Fibroblast of lung (primary cell): ENCODE measurements around the gene HIGD1A. TPM values are rescaled to one million over a fixed set of nuclear protein-coding genes. Genes with fewer than 3 reads are reported as not detected.

Experiments used
- DNase-seq, 2 donors: peaks; one replicate each; pipeline versions ENCODE4 v3.0.0 to v3.0.0-alpha.2; 2010; ENCODE audit warnings: low read depth in 2 of 2
- H2AFZ ChIP-seq: 2 replicates; pipeline ENCODE4 v1.5.1; 2012; ENCODE audit warnings: low read length, control low read depth, inconsistent platforms
- H3K27ac ChIP-seq: 2 replicates; pipeline ENCODE4 v1.5.1; 2011; ENCODE audit warnings: low read length, control low read depth; ENCODE audit not compliant: insufficient read depth
- H3K27me3 ChIP-seq: 2 replicates; pipeline ENCODE4 v1.5.1; 2011; ENCODE audit warnings: mild to moderate bottlenecking, low read length; ENCODE audit not compliant: control insufficient read depth, insufficient read depth
- H3K36me3 ChIP-seq: 2 replicates; pipeline ENCODE4 v1.5.1; 2011; ENCODE audit warnings: low read length; ENCODE audit not compliant: control insufficient read depth, insufficient read depth
- H3K4me1 ChIP-seq: 2 replicates; pipeline ENCODE4 v1.5.1; 2011; ENCODE audit warnings: low read length; ENCODE audit not compliant: control insufficient read depth, insufficient read depth; ENCODE audit errors: extremely low read depth
- H3K4me2 ChIP-seq: 2 replicates; pipeline ENCODE4 v1.5.1; 2011; ENCODE audit warnings: low read length, control low read depth; ENCODE audit not compliant: insufficient read depth; ENCODE audit errors: extremely low read depth
- H3K4me3 ChIP-seq, 4 experiments: fragments of 200-600 bp in 1 of 4; sonication (generic) in 1 of 4; replicated peaks in 1 of 4; 2 replicates each; pipeline ENCODE4 v1.5.1; 2011 to 2016; ENCODE audit warnings: low read length in 4 of 4, low read depth in 3 of 4, mild to moderate bottlenecking in 3 of 4, control low read depth in 2 of 4, inconsistent platforms in 1 of 4, mixed read lengths in 1 of 4; ENCODE audit not compliant: insufficient read depth in 1 of 4; ENCODE audit errors: control extremely low read depth in 1 of 4
- H3K79me2 ChIP-seq: 2 replicates; pipeline ENCODE4 v1.5.1; 2012; ENCODE audit warnings: mild to moderate bottlenecking, low read length, inconsistent platforms; ENCODE audit not compliant: control insufficient read depth, insufficient read depth
- H3K9ac ChIP-seq: 2 replicates; pipeline ENCODE4 v1.5.1; 2011; ENCODE audit warnings: mild to moderate bottlenecking, low read length, control low read depth; ENCODE audit not compliant: insufficient read depth
- H3K9me3 ChIP-seq: 2 replicates; pipeline ENCODE4 v1.5.1; 2012; ENCODE audit warnings: low read depth, low read length; ENCODE audit not compliant: control insufficient read depth, insufficient read depth
- H4K20me1 ChIP-seq: 2 replicates; pipeline ENCODE4 v1.5.1; 2011; ENCODE audit warnings: low read length; ENCODE audit not compliant: control insufficient read depth, insufficient read depth; ENCODE audit errors: extremely low read depth
- CTCF ChIP-seq, 2 donors: IDR thresholded peaks in 1 of 2; conservative IDR thresholded peaks in 1 of 2; 1 replicate in 1 of 2; 2 replicates in 1 of 2; pipeline ENCODE4 v1.5.1; 2011 to 2012; ENCODE audit warnings: low read length in 2 of 2, control low read depth in 1 of 2, inconsistent platforms in 1 of 2, low read depth in 1 of 2, mild to moderate bottlenecking in 1 of 2
- EZH2 ChIP-seq: IDR thresholded peaks from 2 replicates; pipeline ENCODE4 v1.5.1; 2012; ENCODE audit warnings: low read length, control low read depth, mild to moderate bottlenecking; ENCODE audit errors: missing control alignments
- polyA plus RNA-seq, 2 donors: library from polyadenylated mRNA; depleted of rRNA in 1 of 2; stranded (reverse) in 1 of 2; unstranded in 1 of 2; fragments of >200 nt; gene quantifications; 2 replicates each; pipeline ENCODE4 v1.2.1, GENCODE V29; 2011 to 2012; ENCODE audit warnings: missing spikeins in 1 of 2
- total RNA-seq: library from RNA; depleted of rRNA; stranded (reverse); fragments of >200 nt; gene quantifications from 2 replicates; pipeline ENCODE4 v1.2.1, GENCODE V29; 2014

HIGD1A gene
- total and polyA plus RNA-seq, 2 donors (not counting 1 experiment from before 2014, with no cell fraction given) = 121 to 245 TPM

GRCh38 chr3:42780892-42781700 is 23.2 kb downstream of the HIGD1A start:
- Histone ChIP-seq H4K20me1 (no peaks in the 10 kb centered on the region), H3K4me1 (peaks cover 6% of the 10 kb centered on the region), H2AFZ (no peak overlapping the region), H3K79me2 (no peaks in the 10 kb centered on the region), H3K4me2 (no peak overlapping the region), H3K27ac (no peak overlapping the region), H3K9me3 (no peaks in the 10 kb centered on the region), H3K4me3 (no peak overlapping the region), H3K9ac (no peak overlapping the region), H3K27me3 (no peaks in the 10 kb centered on the region), H3K36me3 (no peaks in the 10 kb centered on the region)
- peak; percentile 62 to 92 for DNase-seq
- peak; percentile 69 for TF ChIP-seq CTCF (conservative IDR thresholded peaks at IDR 0.05 in 1 of 2, IDR thresholded peaks at IDR 0.05 in 1 of 2; ENCODE audit: low read depth in 1 of 2, low read length in 2 of 2)
- no peak for TF ChIP-seq EZH2

GRCh38 chr3:42780398-42780797 is 23.9 kb downstream of the HIGD1A start:
- H3K9ac ChIP-seq = no peak overlapping the region
- H3K4me3 ChIP-seq = no peak overlapping the region
- no peak for TF ChIP-seq EZH2
- TF ChIP-seq CTCF (conservative IDR thresholded peaks at IDR 0.05 in 1 of 2, IDR thresholded peaks at IDR 0.05 in 1 of 2; ENCODE audit: low read depth in 1 of 2, low read length in 2 of 2) = no peak
- no peaks in the 10 kb centered on the region for H3K79me2 ChIP-seq
- H2AFZ ChIP-seq = no peak overlapping the region
- H3K4me1 ChIP-seq = peaks cover 6% of the 10 kb centered on the region
- H3K27ac ChIP-seq = no peak overlapping the region
- H3K27me3 ChIP-seq = no peaks in the 10 kb centered on the region
- no peaks in the 10 kb centered on the region for H4K20me1 ChIP-seq
- H3K9me3 ChIP-seq = no peaks in the 10 kb centered on the region
- H3K4me2 ChIP-seq = no peak overlapping the region
- no peaks in the 10 kb centered on the region for H3K36me3 ChIP-seq
- DNase-seq = no peak

- no peaks in the 10 kb centered on the region for H3K79me2 ChIP-seq
- H3K27ac ChIP-seq = peak overlapping the region; percentile 44
- no peaks in the 10 kb centered on the region for H4K20me1 ChIP-seq
- peak overlapping the region; percentile 54 for H3K4me2 ChIP-seq
- TF ChIP-seq EZH2 (no peak), CTCF (conservative IDR thresholded peaks at IDR 0.05 in 1 of 2, IDR thresholded peaks at IDR 0.05 in 1 of 2; ENCODE audit: low read depth in 1 of 2, low read length in 2 of 2) (no peak)
- H3K36me3 ChIP-seq = no peaks in the 10 kb centered on the region
- DNase-seq = peak; percentile 45 to 97
- no peaks in the 10 kb centered on the region for H3K27me3 ChIP-seq
- peaks cover 6% of the 10 kb centered on the region for H3K4me1 ChIP-seq
- H2AFZ ChIP-seq = no peak overlapping the region
- H3K4me3 ChIP-seq = no peak overlapping the region
- no peak overlapping the region for H3K9ac ChIP-seq
- H3K9me3 ChIP-seq = no peaks in the 10 kb centered on the region
Measured at GRCh38 chr3:42778644-42779043, 25.6 kb downstream of the HIGD1A start.
